ENCODE data around the gene PIK3C3. TPM values are rescaled to one million over a fixed set of nuclear protein-coding genes. Genes with fewer than 3 reads are reported as not detected.

Gene PIK3C3
- total and polyA plus RNA-seq, 2 donors from 2014 or later, result 31.4 to 70.7 TPM

DNA sequence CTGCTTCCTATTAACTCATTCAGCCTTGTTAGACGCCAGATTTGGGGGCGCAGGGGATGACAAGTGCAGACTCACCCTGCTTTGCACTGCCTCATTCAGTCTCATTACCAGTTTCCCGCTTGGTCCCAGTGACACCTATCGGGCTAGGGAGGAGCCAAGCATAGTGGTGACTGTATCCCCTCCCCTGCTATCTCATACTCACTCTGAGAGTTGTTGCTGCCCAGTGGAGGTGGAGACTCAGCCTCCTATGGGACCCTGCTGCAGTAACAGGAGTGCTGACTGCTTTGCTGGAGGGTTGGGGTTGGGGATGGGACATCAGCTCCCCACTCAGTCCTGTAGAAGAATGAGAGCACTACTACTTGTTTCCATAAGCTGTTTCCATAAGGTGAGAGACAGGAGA, 21.3 kb upstream of the PIK3C3 start:
- no peak overlapping the region for H3K4me3 ChIP-seq (ENCODE audit: low read length in 3 of 3)
- H3K4me1 ChIP-seq (ENCODE audit: control insufficient read depth in 2 of 3, insufficient read depth in 2 of 3, low read depth in 1 of 3, low read length in 3 of 3), result no peaks in the 10 kb centered on the region
- TF ChIP-seq, protein P1, sequence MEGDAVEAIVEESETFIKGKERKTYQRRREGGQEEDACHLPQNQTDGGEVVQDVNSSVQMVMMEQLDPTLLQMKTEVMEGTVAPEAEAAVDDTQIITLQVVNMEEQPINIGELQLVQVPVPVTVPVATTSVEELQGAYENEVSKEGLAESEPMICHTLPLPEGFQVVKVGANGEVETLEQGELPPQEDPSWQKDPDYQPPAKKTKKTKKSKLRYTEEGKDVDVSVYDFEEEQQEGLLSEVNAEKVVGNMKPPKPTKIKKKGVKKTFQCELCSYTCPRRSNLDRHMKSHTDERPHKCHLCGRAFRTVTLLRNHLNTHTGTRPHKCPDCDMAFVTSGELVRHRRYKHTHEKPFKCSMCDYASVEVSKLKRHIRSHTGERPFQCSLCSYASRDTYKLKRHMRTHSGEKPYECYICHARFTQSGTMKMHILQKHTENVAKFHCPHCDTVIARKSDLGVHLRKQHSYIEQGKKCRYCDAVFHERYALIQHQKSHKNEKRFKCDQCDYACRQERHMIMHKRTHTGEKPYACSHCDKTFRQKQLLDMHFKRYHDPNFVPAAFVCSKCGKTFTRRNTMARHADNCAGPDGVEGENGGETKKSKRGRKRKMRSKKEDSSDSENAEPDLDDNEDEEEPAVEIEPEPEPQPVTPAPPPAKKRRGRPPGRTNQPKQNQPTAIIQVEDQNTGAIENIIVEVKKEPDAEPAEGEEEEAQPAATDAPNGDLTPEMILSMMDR (IDR thresholded peaks at IDR 0.05; ENCODE audit: borderline replicate concordance, extremely low read depth, insufficient read depth), result no peak
- peaks cover 0 to 2% (median 0%) of the 10 kb centered on the region in 3 donors for H3K9me3 ChIP-seq (ENCODE audit: control insufficient read depth in 2 of 3, insufficient read depth in 1 of 3, low read length in 3 of 3)
- no peak overlapping the region for H3K27ac ChIP-seq (ENCODE audit: low read depth in 2 of 2, low read length in 2 of 2)
- intact Hi-C loops (cut with DNase I), result no loop called here
- H3K27me3 ChIP-seq (ENCODE audit: control insufficient read depth, insufficient read depth, low read length), result no peaks in the 10 kb centered on the region
- FAIRE-seq, result no peak
- H3K9ac ChIP-seq (ENCODE audit: low read length in 3 of 3), result no peak overlapping the region
- no peak for DNase-seq
- H3K36me3 ChIP-seq (ENCODE audit: control insufficient read depth in 2 of 3, insufficient read depth in 3 of 3, low read length in 3 of 3), result no peaks in the 10 kb centered on the region

DNA sequence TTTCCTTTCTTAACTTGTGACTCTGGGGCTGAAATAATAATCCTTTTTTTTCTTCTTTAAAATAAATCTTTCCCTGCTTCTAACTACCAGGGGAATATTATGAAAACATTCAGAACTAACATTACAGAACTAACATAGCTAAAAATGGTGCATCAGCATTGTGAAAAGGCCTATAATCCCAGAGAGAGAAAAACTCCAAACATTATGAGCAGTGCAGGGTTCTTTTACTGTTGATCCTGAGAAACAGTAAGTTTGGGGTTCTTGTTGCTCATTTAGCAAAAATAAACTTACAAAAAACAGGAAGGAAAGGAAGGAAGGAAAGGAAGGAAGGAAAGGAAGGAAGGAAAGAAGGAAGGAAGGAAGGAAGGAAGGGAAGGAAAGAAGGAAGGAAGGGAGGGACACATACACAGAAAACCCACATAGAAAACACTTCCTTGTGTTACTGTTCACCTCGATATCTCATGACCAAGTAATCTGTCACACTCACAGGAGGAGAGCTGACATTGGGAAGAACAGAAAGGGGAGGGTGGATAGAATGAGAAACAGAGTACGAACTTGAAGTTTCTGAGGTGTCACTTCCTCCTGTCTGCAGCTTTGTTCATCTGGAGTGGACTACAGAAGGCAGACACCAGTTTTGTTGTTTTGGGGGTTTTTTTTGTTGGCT, 18.4 kb upstream of the PIK3C3 start:
- Histone ChIP-seq H3K9me3 (ENCODE audit: control insufficient read depth in 2 of 3, insufficient read depth in 1 of 3, low read length in 3 of 3) (peaks cover 0 to 2% (median 0%) of the 10 kb centered on the region in 3 donors), H3K36me3 (ENCODE audit: control insufficient read depth in 2 of 3, insufficient read depth in 3 of 3, low read length in 3 of 3) (no peaks in the 10 kb centered on the region), H3K27me3 (ENCODE audit: control insufficient read depth, insufficient read depth, low read length) (no peaks in the 10 kb centered on the region), H3K9ac (ENCODE audit: low read length in 3 of 3) (no peak overlapping the region), H3K4me3 (ENCODE audit: low read length in 3 of 3) (no peak overlapping the region), H3K27ac (ENCODE audit: low read depth in 2 of 2, low read length in 2 of 2) (no peak overlapping the region), H3K4me1 (ENCODE audit: control insufficient read depth in 2 of 3, insufficient read depth in 2 of 3, low read depth in 1 of 3, low read length in 3 of 3) (no peaks in the 10 kb centered on the region)
- intact Hi-C loops (cut with DNase I), result no loop called here
- FAIRE-seq (no peak), DNase-seq (peak in 1 of 5 donors; percentile 21)
- TF ChIP-seq, protein P1 (IDR thresholded peaks at IDR 0.05; ENCODE audit: borderline replicate concordance, extremely low read depth, insufficient read depth), result no peak

DNA sequence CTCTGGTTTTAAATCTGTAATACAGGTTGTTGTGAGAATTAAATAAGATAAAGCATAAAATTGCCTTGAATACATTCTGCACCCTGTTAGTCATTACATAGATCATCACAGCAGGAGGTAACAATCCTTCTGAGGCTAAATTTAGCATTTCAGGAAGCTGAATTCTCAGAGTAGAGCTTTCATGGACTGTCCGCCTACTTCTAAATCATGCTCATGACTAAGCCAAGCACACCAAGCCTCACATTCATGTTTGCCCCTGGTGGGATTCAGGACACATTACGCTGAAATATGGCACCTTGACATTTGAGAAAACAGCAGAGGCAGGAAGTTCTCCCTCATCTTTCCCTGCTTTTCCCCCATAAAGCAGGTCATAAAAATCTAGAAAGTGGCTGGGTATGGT, 16.6 kb upstream of the PIK3C3 start:
- H3K4me3 ChIP-seq (ENCODE audit: low read length in 3 of 3), result no peak overlapping the region
- H3K27ac ChIP-seq (ENCODE audit: low read depth in 2 of 2, low read length in 2 of 2), result no peak overlapping the region
- H3K36me3 ChIP-seq (ENCODE audit: control insufficient read depth in 2 of 3, insufficient read depth in 3 of 3, low read length in 3 of 3), result no peaks in the 10 kb centered on the region
- intact Hi-C loops (cut with DNase I), result no loop called here
- no peaks in the 10 kb centered on the region for H3K4me1 ChIP-seq (ENCODE audit: control insufficient read depth in 2 of 3, insufficient read depth in 2 of 3, low read depth in 1 of 3, low read length in 3 of 3)
- no peak for FAIRE-seq
- DNase-seq, result no peak
- H3K9ac ChIP-seq (ENCODE audit: low read length in 3 of 3), result no peak overlapping the region
- H3K27me3 ChIP-seq (ENCODE audit: control insufficient read depth, insufficient read depth, low read length), result no peaks in the 10 kb centered on the region
- no peaks in the 10 kb centered on the region for H3K9me3 ChIP-seq (ENCODE audit: control insufficient read depth in 2 of 3, insufficient read depth in 1 of 3, low read length in 3 of 3)
- TF ChIP-seq, protein P1 (IDR thresholded peaks at IDR 0.05; ENCODE audit: borderline replicate concordance, extremely low read depth, insufficient read depth), result no peak

DNA sequence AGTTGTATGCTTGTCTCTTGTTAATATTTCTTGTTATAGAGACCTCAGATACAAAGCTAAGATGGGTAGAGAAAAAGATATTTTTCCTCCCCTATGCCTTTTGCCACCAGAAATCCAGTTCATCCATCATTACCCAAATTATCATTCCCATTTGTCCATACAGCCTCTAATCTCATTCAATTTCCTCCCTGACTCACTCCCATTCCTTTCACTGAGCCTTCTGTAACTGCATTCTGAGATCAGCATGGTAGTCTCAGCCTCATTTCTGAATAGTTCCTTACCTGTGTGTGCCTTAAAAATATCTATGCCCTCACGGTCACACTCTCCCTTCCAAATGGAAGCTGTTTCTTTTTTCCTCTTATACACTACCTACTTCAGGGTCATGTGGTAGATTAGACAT, 15.7 kb upstream of the PIK3C3 start:
- intact Hi-C loops (cut with DNase I), result no loop called here
- TF ChIP-seq, protein P1 (IDR thresholded peaks at IDR 0.05; ENCODE audit: borderline replicate concordance, extremely low read depth, insufficient read depth), result no peak
- Histone ChIP-seq H3K36me3 (ENCODE audit: control insufficient read depth in 2 of 3, insufficient read depth in 3 of 3, low read length in 3 of 3) (no peaks in the 10 kb centered on the region), H3K4me3 (ENCODE audit: low read length in 3 of 3) (no peak overlapping the region), H3K9ac (ENCODE audit: low read length in 3 of 3) (no peak overlapping the region), H3K4me1 (ENCODE audit: control insufficient read depth in 2 of 3, insufficient read depth in 2 of 3, low read depth in 1 of 3, low read length in 3 of 3) (no peaks in the 10 kb centered on the region), H3K9me3 (ENCODE audit: control insufficient read depth in 2 of 3, insufficient read depth in 1 of 3, low read length in 3 of 3) (no peaks in the 10 kb centered on the region), H3K27ac (ENCODE audit: low read depth in 2 of 2, low read length in 2 of 2) (no peak overlapping the region), H3K27me3 (ENCODE audit: control insufficient read depth, insufficient read depth, low read length) (no peaks in the 10 kb centered on the region)
- DNase-seq (no peak), FAIRE-seq (no peak)
